Kidney epithelial cell (primary cell): ENCODE measurements around the gene STXBP6. TPM values are rescaled to one million over a fixed set of nuclear protein-coding genes. Genes with fewer than 3 reads are reported as not detected.

Experiments
- DNase-seq: peaks from one replicate; pipeline ENCODE4 v3.0.0-alpha.2; 2010; ENCODE audit warnings: low read depth
- H3K27me3 ChIP-seq: 2 replicates; pipeline ENCODE4 v1.6.0; 2011; ENCODE audit warnings: low read length; ENCODE audit not compliant: control insufficient read depth, insufficient read depth
- H3K36me3 ChIP-seq: 2 replicates; pipeline ENCODE4 v1.5.1; 2011; ENCODE audit warnings: low read length; ENCODE audit not compliant: control insufficient read depth, insufficient read depth
- H3K4me3 ChIP-seq: 2 replicates; pipeline ENCODE4 v1.5.1; 2011; ENCODE audit warnings: low read depth, mild to moderate bottlenecking, control low read depth, low read length
- total RNA-seq: library from RNA; depleted of rRNA; stranded (reverse); fragments of >200 nt; gene quantifications from 2 replicates; pipeline ENCODE4 v1.2.3, GENCODE V29; 2015
- TF ChIP-seq, protein P1 (sequence below): IDR thresholded peaks from 2 replicates; pipeline ENCODE4 v1.5.1; 2011; ENCODE audit warnings: mild to moderate bottlenecking, moderate library complexity, low read length, control low read depth, inconsistent platforms; ENCODE audit not compliant: insufficient read depth, poor library complexity, severe bottlenecking

Gene STXBP6
- total RNA-seq, 1 donor from 2014 or later: 0.38 TPM

DNA sequence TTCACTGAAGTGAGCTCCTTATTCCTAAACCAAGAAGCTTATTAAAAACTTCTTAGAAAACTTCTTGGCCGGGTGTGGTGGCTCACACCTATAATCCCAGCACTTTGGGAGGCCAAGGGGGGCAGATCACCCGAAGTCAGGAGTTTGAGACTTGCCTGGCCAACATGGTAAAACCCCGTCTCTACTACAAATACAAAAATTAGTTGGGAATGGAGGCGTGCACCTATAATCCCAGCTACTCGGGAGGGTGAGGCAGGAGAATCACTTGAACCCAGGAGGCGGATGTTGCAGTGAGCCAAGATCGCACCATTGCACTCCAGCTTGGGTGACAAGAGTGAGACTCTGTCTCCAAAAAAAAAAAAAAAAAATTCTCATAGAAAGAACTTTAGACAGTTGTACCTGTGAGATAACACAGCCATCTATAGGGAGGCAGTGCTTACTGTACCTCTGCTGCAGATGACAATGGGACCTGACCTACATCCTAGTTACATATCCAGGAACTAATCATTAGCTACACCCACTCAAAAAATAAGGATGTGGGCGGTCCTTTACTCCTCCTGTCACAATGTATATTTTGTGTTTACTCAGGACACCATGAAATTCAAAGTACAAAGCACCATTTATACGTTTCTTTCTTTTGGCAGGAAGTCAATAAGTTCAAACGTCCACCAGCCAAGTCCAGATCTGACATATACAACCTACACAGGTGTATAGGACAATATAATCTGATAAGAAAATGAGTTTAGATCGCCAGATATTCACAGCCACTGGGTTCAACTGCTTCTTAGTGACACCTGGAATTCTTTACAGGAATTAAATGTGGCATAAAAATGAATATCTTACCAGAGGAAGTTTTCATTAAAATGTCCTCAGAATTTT lies 14.9 kb downstream of the STXBP6 start:
- H3K27me3 ChIP-seq: no peaks in the 10 kb centered on the region
- no peaks in the 10 kb centered on the region for H3K36me3 ChIP-seq
- no peak overlapping the region for H3K4me3 ChIP-seq
- TF ChIP-seq, protein P1, sequence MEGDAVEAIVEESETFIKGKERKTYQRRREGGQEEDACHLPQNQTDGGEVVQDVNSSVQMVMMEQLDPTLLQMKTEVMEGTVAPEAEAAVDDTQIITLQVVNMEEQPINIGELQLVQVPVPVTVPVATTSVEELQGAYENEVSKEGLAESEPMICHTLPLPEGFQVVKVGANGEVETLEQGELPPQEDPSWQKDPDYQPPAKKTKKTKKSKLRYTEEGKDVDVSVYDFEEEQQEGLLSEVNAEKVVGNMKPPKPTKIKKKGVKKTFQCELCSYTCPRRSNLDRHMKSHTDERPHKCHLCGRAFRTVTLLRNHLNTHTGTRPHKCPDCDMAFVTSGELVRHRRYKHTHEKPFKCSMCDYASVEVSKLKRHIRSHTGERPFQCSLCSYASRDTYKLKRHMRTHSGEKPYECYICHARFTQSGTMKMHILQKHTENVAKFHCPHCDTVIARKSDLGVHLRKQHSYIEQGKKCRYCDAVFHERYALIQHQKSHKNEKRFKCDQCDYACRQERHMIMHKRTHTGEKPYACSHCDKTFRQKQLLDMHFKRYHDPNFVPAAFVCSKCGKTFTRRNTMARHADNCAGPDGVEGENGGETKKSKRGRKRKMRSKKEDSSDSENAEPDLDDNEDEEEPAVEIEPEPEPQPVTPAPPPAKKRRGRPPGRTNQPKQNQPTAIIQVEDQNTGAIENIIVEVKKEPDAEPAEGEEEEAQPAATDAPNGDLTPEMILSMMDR: no peak
- DNase-seq: no peak

DNA sequence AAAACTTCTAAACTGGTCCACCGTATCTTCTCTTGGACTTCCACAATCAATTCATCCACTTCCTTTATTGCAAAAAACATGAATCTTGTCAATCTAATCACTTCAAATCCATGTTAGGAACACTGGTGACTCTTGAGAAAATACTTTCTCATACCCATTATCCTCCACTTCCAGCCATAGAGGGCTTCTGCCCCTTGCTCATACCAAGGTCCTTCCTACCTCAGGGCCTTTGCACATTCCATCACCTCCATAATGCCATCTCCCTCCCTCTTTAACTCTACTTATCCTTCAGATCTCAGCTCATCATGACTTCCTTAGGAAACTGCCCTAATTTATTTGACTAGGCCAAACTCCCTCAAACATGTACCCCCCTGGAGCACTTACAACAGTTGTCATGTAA lies 16.6 kb downstream of the STXBP6 start:
- Histone ChIP-seq H3K27me3 (no peaks in the 10 kb centered on the region), H3K36me3 (no peaks in the 10 kb centered on the region), H3K4me3 (no peak overlapping the region)
- TF ChIP-seq, protein P1: no peak
- DNase-seq: no peak

DNA sequence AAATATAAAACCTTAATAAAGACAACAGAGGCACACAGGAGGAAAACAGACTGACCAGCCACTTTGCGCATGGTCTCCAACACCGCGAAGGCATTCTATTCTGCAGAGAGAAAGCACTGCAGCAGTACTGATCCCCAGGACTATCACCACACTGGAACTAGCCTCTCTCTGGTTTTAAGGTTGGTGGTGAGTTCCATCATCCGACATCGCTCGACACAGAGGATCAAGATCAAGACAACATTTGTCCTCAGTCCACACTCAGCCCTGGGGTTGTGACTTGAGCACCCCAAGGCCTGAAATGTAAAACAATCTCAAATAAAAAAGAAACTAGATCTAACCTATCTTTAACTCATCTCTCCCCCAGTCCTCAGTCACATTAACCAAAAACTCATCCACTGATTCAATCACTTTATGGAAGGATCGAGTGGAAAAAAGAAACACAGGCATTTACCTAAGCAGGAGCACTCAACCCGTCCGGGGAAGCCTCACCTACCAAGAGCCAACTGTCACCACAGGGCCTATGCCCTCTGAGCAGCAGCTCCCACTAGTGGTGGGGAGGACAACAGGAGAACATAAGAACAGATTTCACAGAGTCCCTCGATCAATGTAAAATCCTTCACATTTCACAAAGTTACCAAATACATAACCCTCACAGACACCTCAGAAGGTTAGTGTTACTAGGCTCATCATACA lies 17.7 kb downstream of the STXBP6 start:
- Histone ChIP-seq H3K36me3 (no peaks in the 10 kb centered on the region), H3K27me3 (no peaks in the 10 kb centered on the region), H3K4me3 (no peak overlapping the region)
- TF ChIP-seq, protein P1: peak; percentile 27
- DNase-seq: no peak

DNA sequence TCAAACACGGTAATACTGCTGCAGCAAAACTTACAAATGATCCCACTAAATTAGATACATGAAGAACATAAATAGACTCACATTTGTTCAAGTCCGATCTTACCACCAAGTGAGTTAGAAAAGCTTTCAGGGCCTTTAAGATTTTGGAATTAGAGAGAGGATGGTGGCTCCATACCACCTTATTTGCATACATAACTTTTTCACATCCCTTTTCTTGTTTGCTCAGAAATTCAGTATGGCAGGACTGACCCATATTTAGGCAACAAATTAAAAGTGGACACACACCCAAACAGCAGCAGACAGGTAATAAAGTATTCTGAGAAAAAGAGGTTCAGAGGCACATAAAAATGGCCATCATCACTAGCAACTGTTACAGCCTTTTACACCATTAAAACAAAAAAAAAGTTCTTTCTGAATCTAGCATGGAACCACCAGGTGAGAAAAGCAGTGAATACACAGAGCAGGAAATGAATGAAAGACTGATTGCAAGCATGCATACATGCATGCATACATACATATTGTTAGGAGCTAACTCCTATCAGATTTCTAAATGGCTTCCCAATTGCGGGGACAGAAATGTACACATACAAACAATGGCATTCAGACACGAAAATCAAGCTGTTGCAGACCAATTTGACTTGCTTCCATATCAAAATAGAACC lies 23.3 kb downstream of the STXBP6 start:
- Histone ChIP-seq H3K4me3 (no peak overlapping the region), H3K27me3 (no peaks in the 10 kb centered on the region), H3K36me3 (no peaks in the 10 kb centered on the region)
- no peak for DNase-seq
- TF ChIP-seq, protein P1: no peak

DNA sequence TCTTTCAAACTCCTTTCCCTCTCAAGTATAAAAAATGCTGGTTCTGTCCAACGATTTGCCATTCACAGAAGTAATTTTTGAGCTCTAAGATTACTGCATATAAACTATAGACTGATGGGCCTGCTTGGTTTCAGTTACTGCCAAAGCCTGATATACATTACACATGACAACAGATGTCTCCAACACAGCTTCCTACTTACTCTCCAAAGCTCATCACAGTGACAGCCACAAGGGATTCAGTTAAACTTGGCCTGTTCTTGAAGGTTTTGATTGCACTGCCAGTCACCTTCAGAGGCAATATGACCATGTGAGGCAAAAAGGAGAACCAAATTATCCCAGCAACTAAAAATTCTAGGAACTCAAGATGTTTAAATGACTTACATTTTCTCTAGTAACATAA lies 30.1 kb downstream of the STXBP6 start:
- no peaks in the 10 kb centered on the region for H3K27me3 ChIP-seq
- no peak overlapping the region for H3K4me3 ChIP-seq
- DNase-seq: no peak
- H3K36me3 ChIP-seq: no peaks in the 10 kb centered on the region
- TF ChIP-seq, protein P1: no peak
